ENCODE data around the gene SCARF2.
"Not testable (repeated sequence)": the region's sequence is repeated elsewhere in the genome, so short reads cannot be mapped to it uniquely, and the experiment has no call there.

The SCARF2 gene

DNA sequence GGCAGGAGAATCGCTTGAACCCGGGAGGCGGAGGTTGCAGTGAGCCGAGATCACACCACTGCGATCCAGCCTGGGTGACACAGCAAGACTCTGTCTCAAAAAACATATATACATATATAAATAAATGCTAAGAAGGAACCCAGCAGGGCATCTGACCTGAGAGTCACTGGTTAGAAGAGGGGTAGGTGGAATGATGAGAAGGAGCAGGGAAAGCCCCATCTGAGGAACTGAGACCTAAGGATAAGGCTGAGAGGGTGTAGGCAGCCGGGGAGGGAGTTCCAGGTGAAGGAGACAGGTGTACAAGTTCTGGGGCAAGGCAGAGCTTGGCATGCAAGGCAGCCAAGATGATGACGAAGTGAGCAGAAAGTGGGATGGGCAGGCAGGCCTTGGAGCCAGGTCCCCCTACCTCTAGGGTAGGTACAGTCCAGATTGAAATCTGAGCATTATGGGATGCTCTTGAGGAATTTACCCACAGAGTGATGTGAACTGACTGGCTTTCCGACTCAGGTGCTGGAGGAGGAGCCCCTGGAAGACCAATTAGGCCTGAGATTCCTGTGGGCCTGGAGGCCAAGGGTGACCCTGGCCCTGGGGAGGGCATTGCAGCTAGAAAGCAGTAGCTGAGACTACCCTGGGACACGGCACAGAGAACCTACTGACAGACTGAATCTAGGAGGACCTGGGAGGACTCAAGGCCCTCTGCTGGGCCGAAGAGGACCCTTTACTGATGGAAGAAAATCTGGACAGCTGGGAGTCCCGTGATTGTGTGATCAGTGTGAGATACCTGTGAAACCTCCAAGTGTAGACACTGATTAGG lies 35.2 kb upstream of the SCARF2 start:
- no peaks in the 10 kb centered on the region for H3K27me3 ChIP-seq (ENCODE audit: control insufficient read depth in 1 of 2, insufficient read depth in 2 of 2, low read length in 2 of 2)
- no peaks in the 10 kb centered on the region for H3K9me3 ChIP-seq (ENCODE audit: control insufficient read depth in 2 of 2, low read length in 2 of 2)
- H3K4me1 ChIP-seq (ENCODE audit: control insufficient read depth, insufficient read depth, low read length), result no peaks in the 10 kb centered on the region
- H3K27ac ChIP-seq (ENCODE audit: low read length), result no peak overlapping the region
- H3K4me3 ChIP-seq (ENCODE audit: low read length in 2 of 2), result no peak overlapping the region
- peaks cover 11 to 18% of the 10 kb centered on the region in 2 donors for H3K36me3 ChIP-seq (ENCODE audit: control insufficient read depth in 2 of 2, insufficient read depth in 2 of 2, low read length in 2 of 2)
- H3K9ac ChIP-seq (ENCODE audit: low read length in 2 of 2), result no peak overlapping the region

DNA sequence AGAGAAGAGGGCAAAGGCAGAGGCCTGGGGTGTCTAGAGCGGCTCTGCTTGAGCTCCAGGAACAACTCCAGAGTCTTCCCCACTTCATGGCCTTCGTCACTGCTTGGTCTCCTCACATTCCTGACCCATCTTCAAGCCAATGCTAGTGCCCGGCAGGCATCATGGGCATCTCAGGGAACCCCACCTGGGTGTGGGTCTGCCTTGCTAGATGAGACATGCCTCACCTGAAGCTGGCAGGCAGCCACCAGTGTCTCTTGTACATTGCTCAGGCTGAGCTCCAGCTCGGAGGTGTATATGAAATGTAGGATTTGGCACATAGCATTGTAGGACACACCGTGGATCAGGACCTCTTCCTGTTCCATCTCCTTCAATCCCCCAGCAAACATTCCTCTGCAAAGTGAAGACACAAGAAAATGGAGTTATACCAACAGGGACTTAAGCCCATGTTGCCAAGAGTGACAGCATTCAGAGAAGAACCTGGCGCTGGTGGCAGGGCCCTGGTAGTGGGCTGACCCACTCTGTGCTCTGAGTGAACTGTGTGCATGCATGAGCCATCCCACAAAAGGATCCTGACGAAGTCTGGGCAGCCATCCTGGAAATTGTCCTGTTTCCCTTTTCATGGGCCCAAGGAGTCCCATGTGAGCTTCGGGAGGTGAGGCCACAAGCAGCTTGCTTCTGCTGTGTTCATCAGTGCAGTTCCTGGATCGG lies 33.7 kb upstream of the SCARF2 start:
- no peaks in the 10 kb centered on the region for H3K9me3 ChIP-seq (ENCODE audit: control insufficient read depth in 2 of 2, low read length in 2 of 2)
- H3K36me3 ChIP-seq (ENCODE audit: control insufficient read depth in 2 of 2, insufficient read depth in 2 of 2, low read length in 2 of 2), result peaks cover 11 to 18% of the 10 kb centered on the region in 2 donors
- H3K9ac ChIP-seq (ENCODE audit: low read length in 2 of 2), result no peak overlapping the region
- no peaks in the 10 kb centered on the region for H3K27me3 ChIP-seq (ENCODE audit: control insufficient read depth in 1 of 2, insufficient read depth in 2 of 2, low read length in 2 of 2)
- H3K27ac ChIP-seq (ENCODE audit: low read length), result no peak overlapping the region
- no peaks in the 10 kb centered on the region for H3K4me1 ChIP-seq (ENCODE audit: control insufficient read depth, insufficient read depth, low read length)
- no peak overlapping the region for H3K4me3 ChIP-seq (ENCODE audit: low read length in 2 of 2)

DNA sequence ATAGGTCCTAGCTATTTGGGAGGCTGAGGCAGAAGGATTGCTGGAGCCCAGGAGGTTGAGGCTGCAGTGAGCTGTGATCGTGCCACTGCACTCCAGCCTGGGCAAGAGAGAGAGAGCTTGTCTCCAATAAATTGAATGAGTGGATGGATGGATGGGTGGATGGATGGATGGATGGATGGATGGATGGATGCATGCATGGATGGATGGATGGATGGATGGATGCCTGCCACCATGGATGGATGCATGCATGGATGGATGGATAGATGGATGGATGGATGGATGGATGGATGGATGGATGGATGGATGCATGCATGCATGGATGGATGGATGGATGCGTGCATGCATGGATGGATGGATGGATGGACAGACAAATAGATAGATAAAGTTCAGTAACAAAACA lies 32.9 kb upstream of the SCARF2 start:
- H3K36me3 ChIP-seq (ENCODE audit: control insufficient read depth in 2 of 2, insufficient read depth in 2 of 2, low read length in 2 of 2), result peaks cover 11 to 18% of the 10 kb centered on the region in 2 donors
- not testable (repeated sequence) for H3K9ac ChIP-seq (ENCODE audit: low read length in 2 of 2); H3K27me3 ChIP-seq (ENCODE audit: control insufficient read depth in 1 of 2, insufficient read depth in 2 of 2, low read length in 2 of 2); H3K9me3 ChIP-seq (ENCODE audit: control insufficient read depth in 2 of 2, low read length in 2 of 2); H3K4me1 ChIP-seq (ENCODE audit: control insufficient read depth, insufficient read depth, low read length); H3K4me3 ChIP-seq (ENCODE audit: low read length in 2 of 2); H3K27ac ChIP-seq (ENCODE audit: low read length)

DNA sequence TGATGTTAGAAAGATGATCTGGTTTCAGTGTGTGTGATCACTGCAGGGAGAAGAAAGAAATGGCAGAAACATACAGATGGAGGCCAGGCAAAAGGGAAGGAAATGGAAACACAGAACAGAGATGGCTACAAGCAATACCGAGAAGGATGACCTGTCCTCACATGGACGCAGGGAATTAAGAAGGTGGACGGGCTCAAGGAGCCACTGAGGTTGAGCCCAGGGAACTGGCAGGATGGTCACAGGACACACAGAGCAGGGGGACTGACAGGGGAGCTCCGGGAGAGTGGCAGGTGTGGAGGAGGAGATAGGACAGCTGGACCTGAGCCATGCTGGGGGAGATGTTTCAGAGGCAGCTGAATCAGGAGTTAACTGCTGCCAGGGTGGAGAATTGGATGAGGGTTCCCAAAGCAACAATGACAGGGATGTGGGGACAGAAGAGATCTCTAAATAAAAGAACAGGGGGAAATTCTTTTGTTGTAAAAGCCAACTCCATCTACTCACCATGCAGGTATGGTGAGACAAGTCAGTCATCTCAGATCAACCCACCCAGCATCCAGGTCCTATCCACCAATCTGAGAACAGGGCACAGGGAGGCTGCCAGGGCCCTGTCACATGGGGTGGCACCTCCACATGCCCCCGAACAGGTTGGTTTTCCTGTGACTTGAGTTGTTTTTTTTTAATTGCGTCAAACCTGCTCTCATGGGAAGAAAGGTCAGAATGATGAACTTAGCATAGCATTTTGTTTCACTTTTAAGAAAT lies 31.7 kb upstream of the SCARF2 start:
- no peaks in the 10 kb centered on the region for H3K27me3 ChIP-seq (ENCODE audit: control insufficient read depth in 1 of 2, insufficient read depth in 2 of 2, low read length in 2 of 2)
- no peak overlapping the region for H3K9ac ChIP-seq (ENCODE audit: low read length in 2 of 2)
- no peaks in the 10 kb centered on the region for H3K9me3 ChIP-seq (ENCODE audit: control insufficient read depth in 2 of 2, low read length in 2 of 2)
- H3K4me3 ChIP-seq (ENCODE audit: low read length in 2 of 2), result no peak overlapping the region
- H3K27ac ChIP-seq (ENCODE audit: low read length), result no peak overlapping the region
- H3K4me1 ChIP-seq (ENCODE audit: control insufficient read depth, insufficient read depth, low read length), result no peaks in the 10 kb centered on the region
- H3K36me3 ChIP-seq (ENCODE audit: control insufficient read depth in 2 of 2, insufficient read depth in 2 of 2, low read length in 2 of 2), result peaks cover 18 to 25% of the 10 kb centered on the region in 2 donors

DNA sequence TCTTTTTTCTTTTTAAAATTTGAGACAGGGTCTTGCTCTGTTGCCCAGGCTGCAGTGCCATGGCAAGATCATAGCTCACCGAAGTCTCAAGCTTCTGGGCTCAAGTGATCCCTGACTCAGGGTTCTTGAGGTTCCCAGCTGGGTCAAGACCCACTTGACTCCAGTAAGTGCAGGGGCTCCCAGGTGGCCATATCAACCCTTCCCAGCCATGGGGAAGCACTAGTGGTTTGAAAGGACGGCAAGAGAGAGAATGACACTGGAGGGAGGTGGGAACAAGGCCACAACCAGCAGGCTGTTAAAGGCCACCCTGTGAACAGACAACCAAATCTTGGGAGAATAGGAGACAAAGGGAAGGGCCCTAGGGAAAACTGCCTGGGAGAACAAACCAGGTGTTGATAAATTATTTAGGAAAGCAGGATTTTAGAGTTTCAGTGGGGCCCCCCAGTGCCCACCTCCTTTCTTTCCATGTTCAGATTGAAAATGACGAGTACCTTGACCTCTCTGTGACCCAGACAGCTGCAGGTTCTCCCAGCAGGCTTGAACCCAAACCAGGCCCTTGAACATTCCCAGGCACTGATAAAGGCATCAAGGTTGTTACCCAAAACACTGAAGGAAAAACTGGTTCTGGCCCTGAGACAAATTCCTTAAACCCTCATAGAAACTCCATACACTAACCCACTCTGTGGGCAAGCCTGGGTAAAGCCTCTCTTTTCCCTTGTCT lies 29.2 kb upstream of the SCARF2 start:
- H3K4me1 ChIP-seq (ENCODE audit: control insufficient read depth, insufficient read depth, low read length), result peaks cover 3% of the 10 kb centered on the region
- H3K9me3 ChIP-seq (ENCODE audit: control insufficient read depth in 2 of 2, low read length in 2 of 2), result no peaks in the 10 kb centered on the region
- peaks cover 22 to 35% of the 10 kb centered on the region in 2 donors for H3K36me3 ChIP-seq (ENCODE audit: control insufficient read depth in 2 of 2, insufficient read depth in 2 of 2, low read length in 2 of 2)
- H3K4me3 ChIP-seq (ENCODE audit: low read length in 2 of 2), result no peak overlapping the region
- no peak overlapping the region for H3K27ac ChIP-seq (ENCODE audit: low read length)
- H3K9ac ChIP-seq (ENCODE audit: low read length in 2 of 2), result no peak overlapping the region
- H3K27me3 ChIP-seq (ENCODE audit: control insufficient read depth in 1 of 2, insufficient read depth in 2 of 2, low read length in 2 of 2), result no peaks in the 10 kb centered on the region

DNA sequence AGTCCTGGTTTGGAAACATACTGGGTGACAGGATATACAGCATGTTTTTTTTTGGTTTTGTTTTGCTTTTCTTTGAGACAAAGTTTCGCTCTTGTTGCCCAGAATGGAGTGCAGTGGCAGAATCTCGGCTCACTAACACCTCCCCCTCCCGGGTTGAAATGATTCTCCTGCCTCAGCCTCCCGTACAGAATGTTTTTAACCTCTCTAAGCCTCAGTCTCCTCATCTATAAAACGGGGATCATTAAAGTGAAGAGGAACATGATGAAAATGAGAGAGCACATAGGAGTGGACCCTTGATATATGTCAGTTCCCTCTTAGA lies 28.1 kb upstream of the SCARF2 start:
- H3K9ac ChIP-seq (ENCODE audit: low read length in 2 of 2), result no peak overlapping the region
- H3K9me3 ChIP-seq (ENCODE audit: control insufficient read depth in 2 of 2, low read length in 2 of 2), result no peaks in the 10 kb centered on the region
- no peaks in the 10 kb centered on the region for H3K27me3 ChIP-seq (ENCODE audit: control insufficient read depth in 1 of 2, insufficient read depth in 2 of 2, low read length in 2 of 2)
- H3K4me3 ChIP-seq (ENCODE audit: low read length in 2 of 2), result no peak overlapping the region
- peaks cover 14 to 28% of the 10 kb centered on the region in 2 donors for H3K36me3 ChIP-seq (ENCODE audit: control insufficient read depth in 2 of 2, insufficient read depth in 2 of 2, low read length in 2 of 2)
- H3K27ac ChIP-seq (ENCODE audit: low read length), result no peak overlapping the region
- H3K4me1 ChIP-seq (ENCODE audit: control insufficient read depth, insufficient read depth, low read length), result peaks cover 3% of the 10 kb centered on the region

DNA sequence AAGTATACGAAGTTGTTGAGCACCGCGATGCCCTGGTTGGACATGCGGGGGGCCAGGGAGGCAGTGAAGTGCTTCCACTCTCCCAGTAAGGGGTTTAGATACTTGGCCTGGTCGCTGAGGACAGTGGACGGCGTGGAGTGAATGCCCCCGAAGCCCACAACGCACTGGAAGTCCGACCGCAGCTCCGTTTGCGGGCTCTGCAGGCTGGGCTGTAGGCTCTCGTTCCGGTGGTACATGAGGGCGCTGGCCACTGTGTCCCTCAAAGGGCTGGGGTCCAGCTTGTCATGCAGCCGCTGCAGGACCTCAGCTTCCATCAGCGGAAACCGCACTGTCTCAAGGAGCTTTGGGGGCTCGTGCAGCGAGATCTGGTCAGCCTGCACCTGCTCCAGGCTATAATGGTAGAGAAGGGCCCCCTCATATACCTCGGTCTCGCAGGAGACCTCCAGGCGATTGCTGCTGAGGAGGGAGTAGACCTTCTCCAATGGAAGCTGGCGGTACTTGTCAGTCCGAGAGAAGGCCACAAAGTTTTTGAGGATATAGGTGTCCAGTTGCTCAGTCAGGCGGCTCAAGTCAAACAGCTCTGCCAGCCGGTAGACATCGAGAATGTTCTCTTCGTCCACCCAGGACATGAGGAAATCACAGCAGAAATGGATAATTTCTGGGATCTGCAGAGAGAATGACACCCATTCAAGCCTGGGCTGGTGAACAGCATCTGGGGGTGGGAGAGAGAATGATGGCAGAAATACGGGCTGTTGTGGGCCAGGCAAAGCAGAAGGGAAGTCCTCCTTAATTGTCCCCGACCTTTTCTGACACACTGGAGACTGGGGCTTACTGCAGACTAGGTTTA lies 27.5 kb upstream of the SCARF2 start:
- no peak overlapping the region for H3K9ac ChIP-seq (ENCODE audit: low read length in 2 of 2)
- no peak overlapping the region for H3K4me3 ChIP-seq (ENCODE audit: low read length in 2 of 2)
- no peaks in the 10 kb centered on the region for H3K27me3 ChIP-seq (ENCODE audit: control insufficient read depth in 1 of 2, insufficient read depth in 2 of 2, low read length in 2 of 2)
- peaks cover 3% of the 10 kb centered on the region for H3K4me1 ChIP-seq (ENCODE audit: control insufficient read depth, insufficient read depth, low read length)
- H3K9me3 ChIP-seq (ENCODE audit: control insufficient read depth in 2 of 2, low read length in 2 of 2), result no peaks in the 10 kb centered on the region
- peaks cover 11 to 24% of the 10 kb centered on the region in 2 donors for H3K36me3 ChIP-seq (ENCODE audit: control insufficient read depth in 2 of 2, insufficient read depth in 2 of 2, low read length in 2 of 2)
- H3K27ac ChIP-seq (ENCODE audit: low read length), result no peak overlapping the region

DNA sequence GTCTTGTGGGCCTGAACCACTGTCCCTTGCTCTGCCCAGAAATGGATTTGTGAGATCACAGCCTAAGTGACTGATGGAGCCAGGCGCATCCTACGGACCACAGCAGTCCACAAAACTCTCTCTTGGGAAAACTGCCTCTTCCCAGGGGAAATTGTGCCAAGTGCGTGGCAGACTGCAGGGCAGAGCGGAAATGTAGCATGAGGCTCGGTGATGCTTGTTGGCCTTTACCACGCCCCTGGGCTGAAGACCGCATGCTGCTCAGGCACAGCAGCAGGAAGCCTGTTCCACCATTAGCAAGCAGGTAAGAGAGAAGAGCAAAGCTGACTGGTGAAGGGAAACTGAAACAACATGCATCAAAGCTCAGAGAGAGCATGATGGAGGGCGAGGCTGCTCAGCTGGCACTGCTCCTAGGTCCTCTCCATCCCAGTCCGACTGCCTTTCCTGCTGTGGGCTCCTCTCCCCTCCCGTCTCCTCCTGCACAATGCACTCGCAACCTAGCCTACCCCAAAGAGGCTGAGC lies 26.5 kb upstream of the SCARF2 start:
- Histone ChIP-seq H3K4me1 (ENCODE audit: control insufficient read depth, insufficient read depth, low read length) (peaks cover 3% of the 10 kb centered on the region), H3K4me3 (ENCODE audit: low read length in 2 of 2) (no peak overlapping the region), H3K27me3 (ENCODE audit: control insufficient read depth in 1 of 2, insufficient read depth in 2 of 2, low read length in 2 of 2) (no peaks in the 10 kb centered on the region), H3K9ac (ENCODE audit: low read length in 2 of 2) (no peak overlapping the region), H3K36me3 (ENCODE audit: control insufficient read depth in 2 of 2, insufficient read depth in 2 of 2, low read length in 2 of 2) (peaks cover 11 to 25% of the 10 kb centered on the region in 2 donors), H3K27ac (ENCODE audit: low read length) (no peak overlapping the region), H3K9me3 (ENCODE audit: control insufficient read depth in 2 of 2, low read length in 2 of 2) (no peaks in the 10 kb centered on the region)

DNA sequence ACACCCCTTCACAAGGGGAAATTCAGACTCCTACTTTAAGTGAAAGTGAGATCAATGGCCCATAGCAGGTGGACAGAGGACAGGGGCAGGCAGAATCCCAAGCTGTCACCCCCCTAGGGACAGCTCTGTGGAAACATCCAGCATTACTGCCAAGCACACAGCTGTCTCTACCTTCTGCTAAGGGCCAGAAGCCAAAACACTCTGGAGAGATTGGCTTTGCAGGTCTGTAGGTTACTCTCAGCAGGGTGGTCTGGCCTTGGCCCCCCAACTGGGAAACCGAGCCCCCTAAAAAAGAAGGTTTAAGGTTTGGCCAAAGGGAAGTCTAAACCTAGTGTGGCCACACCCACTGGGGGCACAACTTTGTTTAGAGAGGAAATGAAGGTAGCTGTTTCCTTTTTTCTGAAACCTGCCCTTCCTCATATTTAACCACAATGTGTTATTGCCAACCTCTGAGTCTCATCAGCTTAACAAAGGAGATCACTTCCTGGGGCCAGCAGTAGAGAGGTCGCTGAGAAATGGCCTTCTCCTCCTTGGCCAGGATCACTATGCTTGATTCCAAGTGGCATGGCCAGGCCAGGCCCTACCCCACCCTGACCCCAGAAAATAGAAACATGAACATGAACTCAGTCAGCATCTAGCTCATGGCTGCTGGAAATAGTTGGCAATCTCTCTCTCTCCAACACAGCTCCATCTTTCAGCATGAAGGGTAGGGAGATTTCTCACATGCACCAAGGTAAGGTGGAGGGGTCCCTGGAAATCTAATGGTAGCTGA lies 25.9 kb upstream of the SCARF2 start:
- peaks cover 4% of the 10 kb centered on the region for H3K4me1 ChIP-seq (ENCODE audit: control insufficient read depth, insufficient read depth, low read length)
- no peak overlapping the region for H3K27ac ChIP-seq (ENCODE audit: low read length)
- H3K4me3 ChIP-seq (ENCODE audit: low read length in 2 of 2), result no peak overlapping the region

More for the DNA sequence above, 25.9 kb upstream of the SCARF2 start:
- H3K9ac ChIP-seq (ENCODE audit: low read length in 2 of 2), result no peak overlapping the region
- H3K9me3 ChIP-seq (ENCODE audit: control insufficient read depth in 2 of 2, low read length in 2 of 2), result no peaks in the 10 kb centered on the region
- no peaks in the 10 kb centered on the region for H3K27me3 ChIP-seq (ENCODE audit: control insufficient read depth in 1 of 2, insufficient read depth in 2 of 2, low read length in 2 of 2)
- peaks cover 14 to 25% of the 10 kb centered on the region in 2 donors for H3K36me3 ChIP-seq (ENCODE audit: control insufficient read depth in 2 of 2, insufficient read depth in 2 of 2, low read length in 2 of 2)

Data from stomach smooth muscle (tissue), 2 donors.